IMR-90 (cell line): ENCODE data around the gene ADGRB3.

Experiments
- CEBPB ChIP-seq: IDR thresholded peaks from 2 replicates; pipeline ENCODE4 v1.6.1; 2012; ENCODE audit warnings: low read depth, low read length, improper control_type of control experiment
- CHD1 ChIP-seq: IDR thresholded peaks from 2 replicates; pipeline ENCODE4 v1.6.1; 2012; ENCODE audit warnings: low read depth, low read length, improper control_type of control experiment
- CTCF ChIP-seq: conservative IDR thresholded peaks from 2 replicates; pipeline ENCODE4 v1.5.1; 2012; ENCODE audit warnings: mild to moderate bottlenecking, low read depth, low read length, improper control_type of control experiment
- ELK1 ChIP-seq: fragments of 150-350 bp; IDR thresholded peaks from 2 replicates; pipeline ENCODE4 v1.6.1; 2016; ENCODE audit warnings: low read depth, mild to moderate bottlenecking, low read length, moderate library complexity, borderline replicate concordance
- MAFK ChIP-seq: IDR thresholded peaks from 2 replicates; pipeline ENCODE4 v1.6.1; 2012; ENCODE audit warnings: low read depth, low read length, improper control_type of control experiment
- MAZ ChIP-seq: IDR thresholded peaks from 2 replicates; pipeline ENCODE4 v1.6.1; 2012; ENCODE audit warnings: low read depth, mild to moderate bottlenecking, low read length, improper control_type of control experiment, moderate library complexity, borderline replicate concordance
- MXI1 ChIP-seq: IDR thresholded peaks from 2 replicates; pipeline ENCODE4 v1.6.1; 2012; ENCODE audit warnings: low read depth, mild to moderate bottlenecking, low read length, moderate library complexity, borderline replicate concordance
- POLR2A ChIP-seq: IDR thresholded peaks from 2 replicates; pipeline ENCODE4 v1.6.1; 2012; ENCODE audit warnings: mild to moderate bottlenecking, low read depth, low read length
- RAD21 ChIP-seq: IDR thresholded peaks from 2 replicates; pipeline ENCODE4 v1.6.1; 2012; ENCODE audit warnings: low read length, improper control_type of control experiment
- SMC3 ChIP-seq: fragments of 150-350 bp; IDR thresholded peaks from 2 replicates; pipeline ENCODE4 v1.6.1; 2016; ENCODE audit warnings: low read depth, mild to moderate bottlenecking, antibody characterized with exemption, low read length, moderate library complexity
- USF2 ChIP-seq: fragments of 150-350 bp; IDR thresholded peaks from 2 replicates; pipeline ENCODE4 v1.6.1; 2017; ENCODE audit warnings: mild to moderate bottlenecking, antibody characterized with exemption, low read length, low read depth

GRCh38 chr6:68729377-68729903 lies 94.4 kb downstream of the ADGRB3 start:
- no peak for TF ChIP-seq CTCF
- no peak for TF ChIP-seq POLR2A
- TF ChIP-seq SMC3: no peak
- TF ChIP-seq RAD21: no peak
- no peak for TF ChIP-seq CHD1
- no peak for TF ChIP-seq USF2
- TF ChIP-seq ELK1: no peak
- no peak for TF ChIP-seq CEBPB
- TF ChIP-seq MAZ: no peak
- TF ChIP-seq MAFK: no peak
- TF ChIP-seq MXI1: no peak
